A673 (cell line): ENCODE results near the gene CTNNA2. TPM values are rescaled to one million over a fixed set of nuclear protein-coding genes. Genes with fewer than 3 reads are reported as not detected.

Experiments used
- BruUV-seq: library from RNA; stranded (reverse); fragments of 400-500 nt; replicated peaks from 2 replicates; lab custom pipeline; 2021; lab: Mats Ljungman, UMichigan
- CTCF ChIA-PET: fragments of 300-600 bp; sonication (Branson Sonifier 250); formaldehyde crosslinking; loops from one replicate; lab custom pipeline; 2022; ENCODE audit warnings: antibody characterized with exemption; lab: Charles Lee
- POLR2A ChIA-PET: fragments of 300-600 bp; sonication (Branson Sonifier 250); formaldehyde crosslinking; loops from one replicate; lab custom pipeline; 2022; ENCODE audit warnings: antibody characterized with exemption; ENCODE audit not compliant: low non-redundant PET; lab: Charles Lee
- DNase-seq: peaks from one replicate; pipeline ENCODE4 v3.0.0-alpha.2; 2015; ENCODE audit warnings: low spot score
- H3K27ac ChIP-seq: fragments of 200-600 bp; sonication (generic); 2 replicates; pipeline ENCODE4 v1.5.1; 2016; ENCODE audit warnings: mixed run types, low read depth, mild to moderate bottlenecking, mixed read lengths, antibody characterized with exemption, low read length; ENCODE audit not compliant: poor library complexity, severe bottlenecking
- H3K27me3 ChIP-seq: fragments of 200-600 bp; sonication (generic); replicated peaks from 2 replicates; pipeline ENCODE4 v1.6.1; 2017; ENCODE audit warnings: mixed run types, low read depth, mild to moderate bottlenecking, mixed read lengths, antibody characterized with exemption, low read length; ENCODE audit not compliant: insufficient read depth, poor library complexity
- H3K36me3 ChIP-seq: fragments of 200-600 bp; sonication (generic); 2 replicates; pipeline ENCODE4 v1.6.1; 2016; ENCODE audit warnings: mixed run types, mild to moderate bottlenecking, mixed read lengths, antibody characterized with exemption, low read length; ENCODE audit not compliant: insufficient read depth, poor library complexity, severe bottlenecking
- H3K4me1 ChIP-seq: fragments of 200-600 bp; sonication (generic); 2 replicates; pipeline ENCODE4 v1.6.1; 2017; ENCODE audit warnings: mixed run types, mild to moderate bottlenecking, mixed read lengths, antibody characterized with exemption, low read length; ENCODE audit not compliant: insufficient read depth, poor library complexity, severe bottlenecking
- H3K4me3 ChIP-seq: fragments of 200-600 bp; sonication (generic); 2 replicates; pipeline ENCODE4 v1.5.1; 2016; ENCODE audit warnings: low read depth, mixed run types, mild to moderate bottlenecking, mixed read lengths, low read length; ENCODE audit not compliant: poor library complexity, severe bottlenecking
- H3K9me3 ChIP-seq: fragments of 200-600 bp; sonication (generic); 2 replicates; pipeline ENCODE4 v1.6.1; 2016; ENCODE audit warnings: mixed run types, low read depth, mild to moderate bottlenecking, mixed read lengths, antibody characterized with exemption, low read length; ENCODE audit not compliant: poor library complexity, severe bottlenecking
- CTCF ChIP-seq: fragments of 300-800, 200-600 bp; sonication (generic); conservative IDR thresholded peaks from 2 replicates; pipeline ENCODE4 v1.5.1; 2017; ENCODE audit warnings: low read depth, mild to moderate bottlenecking, antibody characterized with exemption, low read length, moderate library complexity, mixed read lengths
- EZH2 ChIP-seq: fragments of 200-600 bp; sonication (generic); IDR thresholded peaks from 2 replicates; pipeline ENCODE4 v1.6.1; 2017; ENCODE audit warnings: borderline replicate concordance, low read depth, mild to moderate bottlenecking, mixed read lengths, antibody characterized with exemption, low read length; ENCODE audit not compliant: poor library complexity, severe bottlenecking
- intact Hi-C: fragments of 100-400 bp; cut with micrococcal nuclease; formaldehyde crosslinking; loops from one replicate; pipeline ENCODE4 v1.10.0; 2022; ENCODE audit not compliant: unreplicated experiment
- total RNA-seq: library from RNA; stranded (reverse); gene quantifications from 2 replicates; pipeline ENCODE4 v1.2.3, GENCODE V29; 2021

CTNNA2 gene
- total RNA-seq, 1 experiment from 2014 or later, result not detected

- no peaks in the 10 kb centered on the region for H3K9me3 ChIP-seq
- H3K4me3 ChIP-seq, result no peak overlapping the region
- intact Hi-C loops, result no loop called here
- H3K27me3 ChIP-seq, result peaks cover 16% of the 10 kb centered on the region
- POLR2A ChIA-PET, result no interaction called here
- BruUV-seq, result no TSS peak
- H3K27ac ChIP-seq, result no peak overlapping the region
- no peaks in the 10 kb centered on the region for H3K36me3 ChIP-seq
- H3K4me1 ChIP-seq, result no peaks in the 10 kb centered on the region
- TF ChIP-seq CTCF (no peak), EZH2 (no peak)
- DNase-seq, result no peak
- CTCF ChIA-PET, result no interaction called here
Observed at GRCh38 chr2:79945653-79946445, 433.0 kb downstream of the CTNNA2 start.

GRCh38 chr2:79947751-79948150 lies 434.9 kb downstream of the CTNNA2 start:
- Histone ChIP-seq H3K4me1 (no peaks in the 10 kb centered on the region), H3K9me3 (no peaks in the 10 kb centered on the region), H3K27ac (no peak overlapping the region), H3K27me3 (peaks cover 13% of the 10 kb centered on the region), H3K36me3 (no peaks in the 10 kb centered on the region), H3K4me3 (no peak overlapping the region)
- TF ChIP-seq EZH2 (no peak), CTCF (no peak)
- no peak for DNase-seq
- CTCF ChIA-PET, result no interaction called here
- intact Hi-C loops, result no loop called here
- BruUV-seq, result no TSS peak
- POLR2A ChIA-PET, result no interaction called here

- Histone ChIP-seq H3K4me1 (no peaks in the 10 kb centered on the region), H3K36me3 (no peaks in the 10 kb centered on the region), H3K27ac (no peak overlapping the region), H3K27me3 (peaks cover 13% of the 10 kb centered on the region), H3K4me3 (no peak overlapping the region), H3K9me3 (no peaks in the 10 kb centered on the region)
- TF ChIP-seq EZH2 (no peak), CTCF (no peak)
- DNase-seq, result no peak
- ChIA-PET POLR2A (no interaction called here), CTCF (no interaction called here)
- intact Hi-C loops, result no loop called here
- BruUV-seq, result no TSS peak
Observed at GRCh38 chr2:79950526-79950925, 437.7 kb downstream of the CTNNA2 start.
